H9 (cell line): ENCODE results near the gene EFHD2. TPM values are rescaled to one million over a fixed set of nuclear protein-coding genes. Genes with fewer than 3 reads are reported as not detected.

Source experiments
- DNase-seq: peaks from one replicate; pipeline ENCODE4 v3.0.0-alpha.2; 2017
- H2AFZ ChIP-seq: one replicate; pipeline ENCODE4 v1.6.1; 2013; ENCODE audit warnings: mild to moderate bottlenecking, low read length, control low read depth, moderate library complexity
- H2AK5ac ChIP-seq: 2 replicates; pipeline ENCODE4 v1.6.1; 2013; ENCODE audit warnings: low read length, control low read depth, mixed read lengths; ENCODE audit not compliant: insufficient read length
- H2BK120ac ChIP-seq: one replicate; pipeline ENCODE4 v1.6.1; 2013; ENCODE audit warnings: low read depth, mild to moderate bottlenecking, low read length, control low read depth, inconsistent platforms; ENCODE audit not compliant: poor library complexity, severe bottlenecking
- H2BK12ac ChIP-seq: 2 replicates; pipeline ENCODE4 v1.6.1; 2013; ENCODE audit warnings: low read length, control low read depth, mixed read lengths, low read depth; ENCODE audit not compliant: insufficient read length
- H2BK15ac ChIP-seq: 2 replicates; pipeline ENCODE4 v1.6.1; 2013; ENCODE audit warnings: low read depth, low read length, control low read depth
- H2BK20ac ChIP-seq: one replicate; pipeline ENCODE4 v1.6.1; 2013; ENCODE audit warnings: low read depth, mild to moderate bottlenecking, low read length, control low read depth, inconsistent platforms; ENCODE audit not compliant: poor library complexity, severe bottlenecking
- H2BK5ac ChIP-seq: 2 replicates; pipeline ENCODE4 v1.6.1; 2013; ENCODE audit warnings: low read length, control low read depth, mixed read lengths; ENCODE audit not compliant: insufficient read length
- H3K14ac ChIP-seq: 2 replicates; pipeline ENCODE4 v1.6.1; 2013; ENCODE audit warnings: low read length, control low read depth; ENCODE audit not compliant: insufficient read depth
- H3K18ac ChIP-seq: 2 replicates; pipeline ENCODE4 v1.6.1; 2013; ENCODE audit warnings: low read depth, mild to moderate bottlenecking, mixed read lengths, low read length, control low read depth; ENCODE audit not compliant: insufficient read length
- H3K23ac ChIP-seq: 2 replicates; pipeline ENCODE4 v1.6.1; 2013; ENCODE audit warnings: low read length, control low read depth, mixed read lengths, low read depth; ENCODE audit not compliant: insufficient read length
- H3K23me2 ChIP-seq: 2 replicates; pipeline ENCODE4 v1.6.1; 2013; ENCODE audit warnings: low read depth, mild to moderate bottlenecking, mixed read lengths, low read length, control low read depth; ENCODE audit not compliant: insufficient read length, poor library complexity, severe bottlenecking
- H3K27ac ChIP-seq: 2 replicates; pipeline ENCODE4 v1.5.1; 2013; ENCODE audit warnings: low read length, control low read depth, mixed read lengths, low read depth; ENCODE audit not compliant: insufficient read length
- H3K27me3 ChIP-seq: 2 replicates; pipeline ENCODE4 v1.6.1; 2013; ENCODE audit warnings: low read length, control low read depth, inconsistent platforms; ENCODE audit not compliant: insufficient read depth
- H3K4ac ChIP-seq: 2 replicates; pipeline ENCODE4 v1.6.1; 2013; ENCODE audit warnings: low read depth, mild to moderate bottlenecking, control low read depth, inconsistent platforms, low read length, moderate library complexity
- H3K4me1 ChIP-seq: 2 replicates; pipeline ENCODE4 v1.6.1; 2013; ENCODE audit warnings: low read length, control low read depth, inconsistent platforms; ENCODE audit not compliant: insufficient read depth
- H3K4me2 ChIP-seq: 2 replicates; pipeline ENCODE4 v1.6.1; 2013; ENCODE audit warnings: low read length, control low read depth, mixed read lengths; ENCODE audit not compliant: insufficient read length, insufficient read depth
- H3K56ac ChIP-seq: 2 replicates; pipeline ENCODE4 v1.6.1; 2013; ENCODE audit warnings: low read depth, mild to moderate bottlenecking, mixed read lengths, low read length, control low read depth; ENCODE audit not compliant: insufficient read length
- H3K79me1 ChIP-seq: 2 replicates; pipeline ENCODE4 v1.6.1; 2013; ENCODE audit warnings: low read depth, mild to moderate bottlenecking, moderate library complexity, low read length, control low read depth, inconsistent platforms; ENCODE audit not compliant: insufficient read depth, poor library complexity, severe bottlenecking
- H3K79me2 ChIP-seq: 2 replicates; pipeline ENCODE4 v1.6.1; 2013; ENCODE audit warnings: low read length, control low read depth, inconsistent platforms; ENCODE audit not compliant: insufficient read depth
- H3K9ac ChIP-seq: 2 replicates; pipeline ENCODE4 v1.6.1; 2013; ENCODE audit warnings: low read length, control low read depth, mixed read lengths; ENCODE audit not compliant: insufficient read length; ENCODE audit errors: extremely low read depth
- H3K9me3 ChIP-seq: one replicate; pipeline ENCODE4 v1.6.1; 2013; ENCODE audit warnings: low read depth, low read length, inconsistent platforms; ENCODE audit not compliant: control insufficient read depth
- H3T11ph ChIP-seq: one replicate; pipeline ENCODE4 v1.6.1; 2013; ENCODE audit warnings: mild to moderate bottlenecking, low read length, control low read depth, inconsistent platforms
- H4K20me1 ChIP-seq: one replicate; pipeline ENCODE4 v1.6.1; 2013; ENCODE audit not compliant: control insufficient read depth, insufficient read length, insufficient read depth
- H4K5ac ChIP-seq: 2 replicates; pipeline ENCODE4 v1.6.1; 2013; ENCODE audit warnings: low read depth, mild to moderate bottlenecking, mixed read lengths, low read length, control low read depth; ENCODE audit not compliant: insufficient read length
- H4K8ac ChIP-seq: replicated peaks from 2 replicates; pipeline ENCODE4 v1.6.1; 2013; ENCODE audit warnings: low read length, control low read depth, mixed read lengths, low read depth; ENCODE audit not compliant: insufficient read length
- H4K91ac ChIP-seq: 2 replicates; pipeline ENCODE4 v1.6.1; 2013; ENCODE audit warnings: low read depth, mild to moderate bottlenecking, moderate library complexity, mixed read lengths, low read length, control low read depth; ENCODE audit not compliant: insufficient read length
- H3K27ac Mint-ChIP-seq, 3 experiments: 2 replicates in 2 of 3; 3 replicates in 1 of 3; pipeline ENCODE4 v1.8.0; 2020 to 2021; ENCODE audit warnings: mixed read lengths in 3 of 3, mild to moderate bottlenecking in 1 of 3, moderate library complexity in 1 of 3
- H3K27me3 Mint-ChIP-seq: 2 replicates; pipeline ENCODE4 v1.8.0; 2021; ENCODE audit warnings: low read depth, mild to moderate bottlenecking, moderate library complexity, mixed read lengths
- H3K36me3 Mint-ChIP-seq, 3 experiments: 2 replicates in 2 of 3; 3 replicates in 1 of 3; pipeline ENCODE4 v1.8.0; 2020 to 2021; ENCODE audit warnings: low read depth in 3 of 3, mixed read lengths in 3 of 3; ENCODE audit not compliant: insufficient read depth in 1 of 3
- H3K4me1 Mint-ChIP-seq, 2 experiments: 2 replicates each; pipeline ENCODE4 v1.8.0; 2020; ENCODE audit warnings: mixed read lengths in 2 of 2
- H3K4me3 Mint-ChIP-seq, 2 experiments: 2 replicates in 1 of 2; 3 replicates in 1 of 2; pipeline ENCODE4 v1.8.0; 2020 to 2021; ENCODE audit warnings: mild to moderate bottlenecking in 2 of 2, mixed read lengths in 2 of 2, moderate library complexity in 1 of 2
- H3K9me3 Mint-ChIP-seq, 2 experiments: 2 replicates in 1 of 2; 3 replicates in 1 of 2; pipeline ENCODE4 v1.8.0; 2020; ENCODE audit warnings: mild to moderate bottlenecking in 2 of 2, mixed read lengths in 2 of 2, moderate library complexity in 1 of 2
- WGBS: extraction: QIAGEN DNeasy Blood & Tissue Kit; methylation state at CpG from one replicate; pipeline ENCODE4 v1.1.7; 2013; ENCODE audit warnings: missing lambda C conversion rate, low lambda C conversion rate, mixed read lengths; ENCODE audit not compliant: insufficient read length; ENCODE audit errors: extremely low coverage; 5-methylcytosine and 5-hydroxymethylcytosine counted together
- total RNA-seq: library from RNA; stranded (reverse); gene quantifications from 2 replicates; pipeline ENCODE4 v1.2.1, GENCODE V29; 2021
- TF ChIP-seq, protein P1 (sequence below): fragments of 200-600 bp; sonication (generic); conservative IDR thresholded peaks from 3 replicates; pipeline ENCODE4 v1.8.0; 2021; ENCODE audit warnings: antibody characterized with exemption, mild to moderate bottlenecking

EFHD2 gene
- total RNA-seq, 1 experiment from 2014 or later, result 16.5 TPM

DNA sequence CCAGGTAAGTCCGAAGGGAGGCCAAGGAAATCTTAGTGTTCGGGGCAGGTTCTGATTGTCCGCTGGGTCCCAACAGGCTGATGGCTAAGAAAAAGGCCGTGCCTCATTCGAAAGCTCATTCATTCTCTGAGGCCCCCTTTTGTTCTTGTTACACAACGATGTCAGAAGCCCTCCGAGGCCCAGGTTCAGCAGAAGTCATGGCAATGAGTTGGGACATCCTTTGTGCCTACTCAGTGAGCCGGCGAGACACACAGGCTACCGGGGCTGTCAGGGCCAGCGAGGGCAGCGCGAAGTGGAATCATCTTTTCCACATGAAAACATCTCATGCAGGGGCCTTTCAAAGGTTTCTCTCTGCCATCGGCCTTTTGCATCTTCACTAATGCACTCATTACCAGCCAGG, 49.0 kb upstream of the EFHD2 start:
- no peak overlapping the region for H3K27ac Mint-ChIP-seq
- no peak overlapping the region for H2AFZ ChIP-seq
- no peak overlapping the region for H4K5ac ChIP-seq

More for the DNA sequence above, 49.0 kb upstream of the EFHD2 start:
- Histone ChIP-seq H2AK5ac (no peak overlapping the region), H4K91ac (no peak overlapping the region), H3K9me3 (no peaks in the 10 kb centered on the region), H2BK15ac (no peak overlapping the region), H3K18ac (no peak overlapping the region), H3K56ac (no peak overlapping the region), H4K20me1 (no peaks in the 10 kb centered on the region), H3K23ac (no peak overlapping the region), H3K79me1 (no peaks in the 10 kb centered on the region), H3K23me2 (no peaks in the 10 kb centered on the region), H4K8ac (no peak overlapping the region), H3K4me2 (no peak overlapping the region), H2BK120ac (no peak overlapping the region), H3T11ph (no peak overlapping the region), H2BK12ac (no peak overlapping the region), H3K27ac (no peak overlapping the region), H2BK5ac (no peak overlapping the region), H2BK20ac (no peak overlapping the region), H3K4me1 (no peaks in the 10 kb centered on the region), H3K4ac (no peak overlapping the region), H3K9ac (no peak overlapping the region), H3K14ac (no peak overlapping the region), H3K79me2 (no peaks in the 10 kb centered on the region), H3K27me3 (no peaks in the 10 kb centered on the region)
- no CpG with 5 or more reads among the region's 14 CpGs for WGBS
- Mint-ChIP-seq H3K36me3 (no peaks in the 10 kb centered on the region), H3K9me3 (no peaks in the 10 kb centered on the region), H3K27me3 (peaks cover 18% of the 10 kb centered on the region), H3K4me1 (peaks cover 9 to 14% of the 10 kb centered on the region in 2 experiments), H3K4me3 (no peak overlapping the region)
- DNase-seq, result no peak
- TF ChIP-seq, protein P1, sequence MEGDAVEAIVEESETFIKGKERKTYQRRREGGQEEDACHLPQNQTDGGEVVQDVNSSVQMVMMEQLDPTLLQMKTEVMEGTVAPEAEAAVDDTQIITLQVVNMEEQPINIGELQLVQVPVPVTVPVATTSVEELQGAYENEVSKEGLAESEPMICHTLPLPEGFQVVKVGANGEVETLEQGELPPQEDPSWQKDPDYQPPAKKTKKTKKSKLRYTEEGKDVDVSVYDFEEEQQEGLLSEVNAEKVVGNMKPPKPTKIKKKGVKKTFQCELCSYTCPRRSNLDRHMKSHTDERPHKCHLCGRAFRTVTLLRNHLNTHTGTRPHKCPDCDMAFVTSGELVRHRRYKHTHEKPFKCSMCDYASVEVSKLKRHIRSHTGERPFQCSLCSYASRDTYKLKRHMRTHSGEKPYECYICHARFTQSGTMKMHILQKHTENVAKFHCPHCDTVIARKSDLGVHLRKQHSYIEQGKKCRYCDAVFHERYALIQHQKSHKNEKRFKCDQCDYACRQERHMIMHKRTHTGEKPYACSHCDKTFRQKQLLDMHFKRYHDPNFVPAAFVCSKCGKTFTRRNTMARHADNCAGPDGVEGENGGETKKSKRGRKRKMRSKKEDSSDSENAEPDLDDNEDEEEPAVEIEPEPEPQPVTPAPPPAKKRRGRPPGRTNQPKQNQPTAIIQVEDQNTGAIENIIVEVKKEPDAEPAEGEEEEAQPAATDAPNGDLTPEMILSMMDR, result no peak
